GM19452 (cell line): ENCODE measurements around the gene CPXM2.
"Not testable (repeated sequence)": the region's sequence is repeated elsewhere in the genome, so short reads cannot be mapped to it uniquely, and the experiment has no call there.

Experiments
- ATAC-seq: cut with Tn5 transposase; IDR thresholded peaks from one replicate; pipeline ENCODE4 v1.9.1; 2021; ENCODE audit not compliant: unreplicated experiment

Gene CPXM2

GRCh38 chr10:123747426-123747825 is 144.2 kb downstream of the CPXM2 start:
- no peak for ATAC-seq

- no peak for ATAC-seq
Measured at GRCh38 chr10:123746942-123747341, 144.7 kb downstream of the CPXM2 start.

- ATAC-seq: no peak
Measured at GRCh38 chr10:123746520-123746919, 145.1 kb downstream of the CPXM2 start.

- no peak for ATAC-seq
Measured at GRCh38 chr10:123746061-123746460, 145.5 kb downstream of the CPXM2 start.

- no peak for ATAC-seq
Measured at GRCh38 chr10:123744224-123744536, 147.4 kb downstream of the CPXM2 start.

- no peak for ATAC-seq
Measured at GRCh38 chr10:123743441-123744223, 148.0 kb downstream of the CPXM2 start.

- no peak for ATAC-seq
Measured at GRCh38 chr10:123742751-123743440, 148.7 kb downstream of the CPXM2 start.

- no peak for ATAC-seq
Measured at GRCh38 chr10:123741711-123742110, 149.9 kb downstream of the CPXM2 start.

GRCh38 chr10:123741146-123741545 is 150.5 kb downstream of the CPXM2 start:
- no peak for ATAC-seq

GRCh38 chr10:123736917-123737316 is 154.7 kb downstream of the CPXM2 start:
- not testable (repeated sequence) for ATAC-seq

- no peak for ATAC-seq
Measured at GRCh38 chr10:123729523-123729922, 162.1 kb downstream of the CPXM2 start.

- ATAC-seq: no peak
Measured at GRCh38 chr10:123726836-123727235, 164.8 kb downstream of the CPXM2 start.

- no peak for ATAC-seq
Measured at GRCh38 chr10:123726381-123726780, 165.2 kb downstream of the CPXM2 start.

GRCh38 chr10:123724747-123725146 is 166.9 kb downstream of the CPXM2 start:
- ATAC-seq: no peak

GRCh38 chr10:123722351-123722750 is 169.3 kb downstream of the CPXM2 start:
- ATAC-seq: no peak

- no peak for ATAC-seq
Measured at GRCh38 chr10:123721441-123722049, 170.1 kb downstream of the CPXM2 start.

GRCh38 chr10:123720536-123720935 is 171.1 kb downstream of the CPXM2 start:
- no peak for ATAC-seq

GRCh38 chr10:123718544-123719060 is 173.0 kb downstream of the CPXM2 start:
- no peak for ATAC-seq

GRCh38 chr10:123717336-123717735 is 174.3 kb downstream of the CPXM2 start:
- no peak for ATAC-seq

GRCh38 chr10:123715546-123715945 is 176.1 kb downstream of the CPXM2 start:
- ATAC-seq: no peak

- ATAC-seq: no peak
Measured at GRCh38 chr10:123706236-123706635, 185.4 kb downstream of the CPXM2 start.

- ATAC-seq: no peak
Measured at GRCh38 chr10:123704812-123705211, 186.8 kb downstream of the CPXM2 start.
